H1 (cell line): ENCODE measurements around the gene AP3M1. TPM values are rescaled to one million over a fixed set of nuclear protein-coding genes. Genes with fewer than 3 reads are reported as not detected.
A peak's percentile ranks its signal among the peaks of the same experiment; 100 is the strongest.

ENCODE experiments used
- CTCF ChIA-PET: fragments of 300-600 bp; sonication (Branson Sonifier 250); formaldehyde crosslinking; loops from one replicate; lab custom pipeline; 2021; ENCODE audit not compliant: partially characterized antibody; lab: Charles Lee
- POLR2A ChIA-PET: fragments of 300-600 bp; sonication (Branson Sonifier 250); formaldehyde crosslinking; loops from one replicate; lab custom pipeline; 2021; ENCODE audit warnings: inconsistent platforms; ENCODE audit not compliant: partially characterized antibody; lab: Charles Lee
- DNase-seq, 2 experiments: peaks; one replicate each; pipeline versions ENCODE4 v3.0.0 to v3.0.0-alpha.2; 2010 to 2022; ENCODE audit warnings: low spot score in 2 of 2, low read depth in 1 of 2, mixed read lengths in 1 of 2
- FAIRE-seq: peaks from 2 replicates; lab custom pipeline; 2011; peaks lifted over from hg19 to GRCh38; lab: Jason Lieb, UNC
- H2AFZ ChIP-seq: 2 replicates; pipeline ENCODE4 v1.8.1; 2012; ENCODE audit warnings: low read length, inconsistent platforms
- H2AK5ac ChIP-seq: 2 replicates; pipeline ENCODE4 v1.6.1; 2013; ENCODE audit warnings: low read depth, low read length
- H2BK120ac ChIP-seq: replicated peaks from 2 replicates; pipeline ENCODE3; 2013; ENCODE audit warnings: low read depth, low read length, inconsistent platforms
- H2BK12ac ChIP-seq: 2 replicates; pipeline ENCODE4 v1.6.1; 2013; ENCODE audit warnings: low read depth, low read length
- H2BK15ac ChIP-seq: 2 replicates; pipeline ENCODE4 v1.6.1; 2013; ENCODE audit warnings: low read length
- H2BK20ac ChIP-seq: 2 replicates; pipeline ENCODE4 v1.6.1; 2013; ENCODE audit warnings: low read length
- H2BK5ac ChIP-seq: 2 replicates; pipeline ENCODE4 v1.6.1; 2013; ENCODE audit warnings: low read depth, low read length
- H3K14ac ChIP-seq: 2 replicates; pipeline ENCODE4 v1.6.1; 2013; ENCODE audit warnings: inconsistent platforms; ENCODE audit not compliant: insufficient read length
- H3K18ac ChIP-seq: 2 replicates; pipeline ENCODE4 v1.6.1; 2013; ENCODE audit warnings: low read length; ENCODE audit errors: extremely low read depth
- H3K23ac ChIP-seq: 2 replicates; pipeline ENCODE4 v1.6.1; 2013; ENCODE audit warnings: inconsistent platforms; ENCODE audit not compliant: insufficient read length
- H3K23me2 ChIP-seq: 2 replicates; pipeline ENCODE4 v1.6.1; 2013; ENCODE audit warnings: low read depth, low read length
- H3K27ac ChIP-seq: 2 replicates; pipeline ENCODE4 v1.6.1; 2011; ENCODE audit warnings: low read depth, low read length, inconsistent platforms
- H3K27me3 ChIP-seq, 4 experiments: replicated peaks in 1 of 4; 1 replicate in 1 of 4; 2 replicates in 3 of 4; pipeline versions ENCODE4 v1.6.1 to v1.8.1; 2011 to 2013; ENCODE audit warnings: low read length in 3 of 4, mild to moderate bottlenecking in 3 of 4, inconsistent platforms in 2 of 4, mixed read lengths in 2 of 4, moderate library complexity in 1 of 4; ENCODE audit not compliant: control insufficient read depth in 3 of 4, insufficient read depth in 3 of 4; ENCODE audit errors: extremely low read depth in 1 of 4
- H3K36me3 ChIP-seq, 4 experiments: 2 replicates each; pipeline versions ENCODE4 v1.6.1 to v1.8.1; 2011 to 2013; ENCODE audit warnings: mild to moderate bottlenecking in 4 of 4, low read length in 3 of 4, moderate library complexity in 2 of 4, control low read depth in 1 of 4, inconsistent platforms in 1 of 4; ENCODE audit not compliant: insufficient read depth in 4 of 4, control insufficient read depth in 2 of 4
- H3K4ac ChIP-seq: replicated peaks from 2 replicates; pipeline ENCODE3; 2013; ENCODE audit warnings: low read length, low read depth, mixed read lengths, inconsistent platforms; ENCODE audit not compliant: insufficient read length
- H3K4me1 ChIP-seq, 4 experiments: replicated peaks in 1 of 4; 1 replicate in 1 of 4; 2 replicates in 3 of 4; pipeline versions ENCODE4 v1.6.1 to v1.8.1; 2011 to 2013; ENCODE audit warnings: low read length in 3 of 4, inconsistent platforms in 2 of 4, mixed read lengths in 1 of 4; ENCODE audit not compliant: insufficient read depth in 4 of 4, control insufficient read depth in 3 of 4
- H3K4me2 ChIP-seq, 2 experiments: 2 replicates each; pipeline versions ENCODE4 v1.6.1 to v1.8.1; 2011 to 2013; ENCODE audit warnings: low read depth in 2 of 2, low read length in 2 of 2, control low read depth in 1 of 2, inconsistent platforms in 1 of 2, mild to moderate bottlenecking in 1 of 2; ENCODE audit not compliant: insufficient read depth in 1 of 2
- H3K4me3 ChIP-seq, 4 experiments: fragments of 200-600, 300-600 bp in 1 of 4; sonication (generic), shearing (Covaris generic), sonication (Bioruptor Twin) in 1 of 4; 2 replicates each; pipeline versions ENCODE4 v1.5.1 to v1.8.1; 2011 to 2016; ENCODE audit warnings: low read length in 4 of 4, low read depth in 3 of 4, control low read depth in 2 of 4, inconsistent platforms in 2 of 4, mild to moderate bottlenecking in 2 of 4, mixed read lengths in 1 of 4, moderate library complexity in 1 of 4; ENCODE audit not compliant: insufficient read depth in 2 of 4; ENCODE audit errors: extremely low read depth in 1 of 4
- H3K56ac ChIP-seq: replicated peaks from 2 replicates; pipeline ENCODE3; 2013; ENCODE audit warnings: low read depth, mild to moderate bottlenecking, mixed read lengths, low read length, inconsistent platforms; ENCODE audit not compliant: insufficient read length
- H3K79me1 ChIP-seq: 2 replicates; pipeline ENCODE4 v1.6.1; 2013; ENCODE audit warnings: low read depth, low read length, control low read depth
- H3K79me2 ChIP-seq, 2 experiments: 2 replicates each; pipeline versions ENCODE4 v1.6.1 to v1.8.1; 2012 to 2013; ENCODE audit warnings: low read length in 2 of 2, mild to moderate bottlenecking in 2 of 2, inconsistent platforms in 1 of 2; ENCODE audit not compliant: insufficient read depth in 2 of 2, control insufficient read depth in 1 of 2
- H3K9ac ChIP-seq, 4 experiments: replicated peaks in 1 of 4; 1 replicate in 1 of 4; 2 replicates in 3 of 4; pipeline versions ENCODE4 v1.6.1 to v1.8.1; 2011 to 2013; ENCODE audit warnings: low read depth in 3 of 4, low read length in 3 of 4, control low read depth in 2 of 4, mild to moderate bottlenecking in 2 of 4, moderate library complexity in 2 of 4, inconsistent platforms in 1 of 4; ENCODE audit errors: extremely low read depth in 1 of 4
- H3K9me3 ChIP-seq, 2 experiments: 2 replicates each; pipeline versions ENCODE4 v1.6.1 to v1.8.1; 2012 to 2013; ENCODE audit warnings: mild to moderate bottlenecking in 2 of 2, moderate library complexity in 2 of 2, control low read depth in 1 of 2, inconsistent platforms in 1 of 2, low read depth in 1 of 2, low read length in 1 of 2, mixed read lengths in 1 of 2; ENCODE audit not compliant: insufficient read depth in 2 of 2
- H4K20me1 ChIP-seq, 2 experiments: replicated peaks in 1 of 2; 2 replicates each; pipeline versions ENCODE3 to v1.8.1; 2011 to 2013; ENCODE audit warnings: inconsistent platforms in 2 of 2, low read length in 2 of 2, mild to moderate bottlenecking in 1 of 2; ENCODE audit not compliant: insufficient read depth in 2 of 2, control insufficient read depth in 1 of 2
- H4K5ac ChIP-seq: 2 replicates; pipeline ENCODE4 v1.6.1; 2013; ENCODE audit warnings: low read length, low read depth, mixed read lengths, inconsistent platforms; ENCODE audit not compliant: insufficient read length
- H4K8ac ChIP-seq: 2 replicates; pipeline ENCODE4 v1.8.0; 2013; ENCODE audit warnings: mild to moderate bottlenecking, moderate library complexity, low read length, inconsistent platforms; ENCODE audit not compliant: insufficient read depth; ENCODE audit errors: extremely low read depth
- H4K91ac ChIP-seq: replicated peaks from 2 replicates; pipeline ENCODE3; 2013; ENCODE audit warnings: low read length, mixed read lengths, inconsistent platforms; ENCODE audit not compliant: insufficient read length
- MAFK ChIP-seq: IDR thresholded peaks from 2 replicates; pipeline ENCODE4 v1.6.1; 2012; ENCODE audit warnings: low read depth, mild to moderate bottlenecking, improper control_type of control experiment, low read length
- TCF12 ChIP-seq: IDR thresholded peaks from 2 replicates; pipeline ENCODE4 v1.6.1; 2011; ENCODE audit warnings: low read depth, mild to moderate bottlenecking, low read length
- WGBS, 2 experiments: shearing (Covaris generic) in 1 of 2; methylation state at CpG; one replicate each; pipeline versions ENCODE4 v1.1.6 to v1.1.7; 2013 to 2015; ENCODE audit warnings: low lambda C conversion rate in 2 of 2, mixed read lengths in 2 of 2, inconsistent platforms in 1 of 2, low coverage in 1 of 2, missing lambda C conversion rate in 1 of 2; ENCODE audit not compliant: insufficient replicate concordance in 2 of 2, insufficient coverage in 1 of 2, insufficient read length in 1 of 2; ENCODE audit errors: extremely low coverage in 1 of 2, missing lambda C conversion rate in 1 of 2; 5-methylcytosine and 5-hydroxymethylcytosine counted together
- polyA plus RNA-seq, 7 experiments: library from polyadenylated mRNA; depleted of rRNA in 3 of 7; stranded (reverse) in 5 of 7; unstranded in 2 of 7; fragments of >200 nt in 5 of 7; fragments of 200-250 nt in 2 of 7; gene quantifications; 1 replicate in 5 of 7; 2 replicates in 1 of 7; 4 replicates in 1 of 7; pipeline versions ENCODE4 v1.2.1 to v1.2.3, GENCODE V29; 2011 to 2013; ENCODE audit warnings: missing spikeins in 2 of 7, mixed read lengths in 2 of 7
- total RNA-seq: library from RNA; stranded (reverse); fragmentation: NEBNext Ultra II Directional; extraction: Animal tissue kit (Norgen Biotek cat#: 25700); gene quantifications from 2 replicates; pipeline ENCODE4 v1.2.1, GENCODE V29; 2021

The AP3M1 gene
- total and polyA plus RNA-seq, 2 of the 8 experiments (the other 6 are each of a cell fraction or from before 2014, with no cell fraction given): 23.9 to 38.9 TPM

DNA sequence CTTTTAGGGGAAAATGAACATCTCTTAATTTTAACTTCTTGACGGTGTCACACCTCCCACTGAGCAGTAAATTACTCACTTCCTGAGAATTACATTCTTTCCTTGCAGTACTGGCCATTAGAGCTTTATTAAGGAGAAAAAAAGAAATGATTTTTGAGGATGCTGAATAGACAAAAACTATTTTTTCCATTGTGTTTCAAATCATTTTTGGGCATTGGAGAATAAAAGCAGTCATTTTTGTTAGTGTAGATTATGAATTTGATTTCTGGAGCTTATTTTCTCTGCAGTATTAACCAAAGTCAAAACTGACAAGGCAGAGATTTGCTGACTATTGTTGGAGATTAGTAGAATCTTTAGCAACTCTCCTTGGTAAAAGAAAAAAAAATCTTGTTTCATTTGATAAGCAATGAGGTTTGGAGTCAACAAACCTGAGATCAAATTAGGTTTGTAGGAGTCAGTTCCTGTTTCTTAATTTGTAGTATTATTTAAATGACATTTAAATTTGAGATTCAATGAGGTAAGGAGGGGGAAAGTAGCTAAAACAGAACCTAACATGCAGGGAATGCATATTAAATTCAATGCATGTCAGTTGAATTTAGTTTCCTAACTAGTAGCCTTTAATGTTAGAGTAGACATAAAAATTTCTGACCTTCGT lies 70.6 kb downstream of the AP3M1 start:
- no peak for FAIRE-seq
- H3K4me3 ChIP-seq: peak overlapping the region in 1 of 4 experiments; percentile 23; a peak in 1 of 8 replicates

More for the DNA sequence above, 70.6 kb downstream of the AP3M1 start:
- H3K4me1 ChIP-seq: peaks cover 0 to 15% (median 2%) of the 10 kb centered on the region in 4 experiments; a peak in 3 of 7 replicates
- no peaks in the 10 kb centered on the region for H3K27me3 ChIP-seq
- no peaks in the 10 kb centered on the region; the same call in 1 of the 2 replicates for H3K79me1 ChIP-seq
- no peak overlapping the region for H4K91ac ChIP-seq
- H4K8ac ChIP-seq: no peak overlapping the region
- no peak overlapping the region for H4K5ac ChIP-seq
- peaks cover 10 to 31% (median 21%) of the 10 kb centered on the region in 4 experiments for H3K36me3 ChIP-seq
- H2BK15ac ChIP-seq: no peak overlapping the region
- H3K4me2 ChIP-seq: peak overlapping the region in 1 of 2 experiments; percentile 18; a peak in 1 of 4 replicates
- no peak for DNase-seq
- H3K27ac ChIP-seq: no peak overlapping the region
- no peak overlapping the region for H2AFZ ChIP-seq
- no peak overlapping the region for H3K18ac ChIP-seq
- H3K9me3 ChIP-seq: no peaks in the 10 kb centered on the region
- no peak overlapping the region for H2BK12ac ChIP-seq
- H2BK20ac ChIP-seq: no peak overlapping the region
- no peak overlapping the region for H3K4ac ChIP-seq
- no peak overlapping the region for H3K56ac ChIP-seq
- H3K14ac ChIP-seq: no peak overlapping the region
- CTCF ChIA-PET: interaction anchor here (0.7 to 3.4 kb wide), 18 partner anchors 11 to 193 kb away, joined by 3 to 20 read pairs (median 3); no protein-coding TSS in a partner anchor
- H4K20me1 ChIP-seq: no peaks in the 10 kb centered on the region
- no peak overlapping the region for H2AK5ac ChIP-seq
- no peak overlapping the region for H2BK5ac ChIP-seq
- H3K23me2 ChIP-seq: no peaks in the 10 kb centered on the region
- TF ChIP-seq MAFK: peak; percentile 35; the same call in 1 of the 2 replicates
- TF ChIP-seq TCF12: no peak
- TF ChIP-seq, all 59 proteins: peak for 1
- Histone ChIP-seq H3K79me2 (peaks cover 0 to 29% of the 10 kb centered on the region in 2 experiments; a peak in 2 of 4 replicates), H3K23ac (no peak overlapping the region), H2BK120ac (no peak overlapping the region), H3K9ac (no peak overlapping the region)
- WGBS, 2 experiments: 30% methylated on average over 2 of the region's 2 CpGs; no CpG with 5 or more reads in 1 of the 2 experiments
- POLR2A ChIA-PET: interaction anchor here (1.3 to 3.6 kb wide), 4 partner anchors 81 to 194 kb away, joined by 3 to 21 read pairs (median 4); no protein-coding TSS in a partner anchor
